Panc1 (cell line): ENCODE data around the gene ACSS1.

Source experiments
- CTCF ChIP-seq: fragments of 450-650 bp; IDR thresholded peaks from 2 replicates; pipeline ENCODE4 v1.5.1; 2017; ENCODE audit warnings: mild to moderate bottlenecking
- POLR2AphosphoS5 ChIP-seq: IDR thresholded peaks from 2 replicates; pipeline ENCODE4 v1.6.1; 2012; ENCODE audit warnings: mild to moderate bottlenecking, low read depth, low read length, moderate library complexity
- SIN3A ChIP-seq: IDR thresholded peaks from 2 replicates; pipeline ENCODE4 v1.6.1; 2012; ENCODE audit warnings: low read depth, mild to moderate bottlenecking, low read length, moderate library complexity, borderline replicate concordance; ENCODE audit not compliant: insufficient read depth
- TCF7L2 ChIP-seq: IDR thresholded peaks from 2 replicates; pipeline ENCODE4 v1.6.1; 2011; ENCODE audit warnings: mild to moderate bottlenecking, low read depth, low read length, inconsistent platforms
- TF ChIP-seq, protein P1 (sequence below), 2 experiments: IDR thresholded peaks; 2 replicates each; pipeline ENCODE4 v1.6.1; 2011 to 2012; ENCODE audit warnings: low read depth in 2 of 2, control low read depth in 1 of 2, low read length in 1 of 2, mild to moderate bottlenecking in 1 of 2, moderate library complexity in 1 of 2; ENCODE audit not compliant: insufficient read depth in 1 of 2

GRCh38 chr20:25017257-25017803 is 40.6 kb downstream of the ACSS1 start:
- TF ChIP-seq CTCF: no peak
- TF ChIP-seq POLR2AphosphoS5: no peak
- TF ChIP-seq SIN3A: no peak
- TF ChIP-seq, protein P1, sequence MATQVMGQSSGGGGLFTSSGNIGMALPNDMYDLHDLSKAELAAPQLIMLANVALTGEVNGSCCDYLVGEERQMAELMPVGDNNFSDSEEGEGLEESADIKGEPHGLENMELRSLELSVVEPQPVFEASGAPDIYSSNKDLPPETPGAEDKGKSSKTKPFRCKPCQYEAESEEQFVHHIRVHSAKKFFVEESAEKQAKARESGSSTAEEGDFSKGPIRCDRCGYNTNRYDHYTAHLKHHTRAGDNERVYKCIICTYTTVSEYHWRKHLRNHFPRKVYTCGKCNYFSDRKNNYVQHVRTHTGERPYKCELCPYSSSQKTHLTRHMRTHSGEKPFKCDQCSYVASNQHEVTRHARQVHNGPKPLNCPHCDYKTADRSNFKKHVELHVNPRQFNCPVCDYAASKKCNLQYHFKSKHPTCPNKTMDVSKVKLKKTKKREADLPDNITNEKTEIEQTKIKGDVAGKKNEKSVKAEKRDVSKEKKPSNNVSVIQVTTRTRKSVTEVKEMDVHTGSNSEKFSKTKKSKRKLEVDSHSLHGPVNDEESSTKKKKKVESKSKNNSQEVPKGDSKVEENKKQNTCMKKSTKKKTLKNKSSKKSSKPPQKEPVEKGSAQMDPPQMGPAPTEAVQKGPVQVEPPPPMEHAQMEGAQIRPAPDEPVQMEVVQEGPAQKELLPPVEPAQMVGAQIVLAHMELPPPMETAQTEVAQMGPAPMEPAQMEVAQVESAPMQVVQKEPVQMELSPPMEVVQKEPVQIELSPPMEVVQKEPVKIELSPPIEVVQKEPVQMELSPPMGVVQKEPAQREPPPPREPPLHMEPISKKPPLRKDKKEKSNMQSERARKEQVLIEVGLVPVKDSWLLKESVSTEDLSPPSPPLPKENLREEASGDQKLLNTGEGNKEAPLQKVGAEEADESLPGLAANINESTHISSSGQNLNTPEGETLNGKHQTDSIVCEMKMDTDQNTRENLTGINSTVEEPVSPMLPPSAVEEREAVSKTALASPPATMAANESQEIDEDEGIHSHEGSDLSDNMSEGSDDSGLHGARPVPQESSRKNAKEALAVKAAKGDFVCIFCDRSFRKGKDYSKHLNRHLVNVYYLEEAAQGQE (IDR thresholded peaks at IDR 0.05; ENCODE audit: insufficient read depth in 1 of 2, low read depth in 2 of 2, low read length in 1 of 2): no peak
- no peak for TF ChIP-seq TCF7L2
